NCI-H1105 (cell line): ENCODE measurements around the gene NLRP8.
"Not testable (repeated sequence)": the region's sequence is repeated elsewhere in the genome, so short reads cannot be mapped to it uniquely, and the experiment has no call there.

Experiments
- DNase-seq: peaks from one replicate; lab custom pipeline; 2025; lab: John Stamatoyannopoulos, UW

The NLRP8 gene

GRCh38 chr19:55947532-55947931 lies at the start of gene NLRP8:
Gene NLRP8 (plus strand): TSS chr19:55947832.
- no peak for DNase-seq

GRCh38 chr19:55898911-55899310 lies 48.7 kb upstream of the NLRP8 start:
- no peak for DNase-seq

GRCh38 chr19:55901369-55902079 lies 46.1 kb upstream of the NLRP8 start:
- no peak for DNase-seq

GRCh38 chr19:55902080-55902751 lies 45.4 kb upstream of the NLRP8 start:
- no peak for DNase-seq

- DNase-seq, result no peak
Measured at GRCh38 chr19:55907286-55907685, 40.3 kb upstream of the NLRP8 start.

- no peak for DNase-seq
Measured at GRCh38 chr19:55907746-55908145, 39.9 kb upstream of the NLRP8 start.

GRCh38 chr19:55909801-55910200 lies 37.8 kb upstream of the NLRP8 start:
- DNase-seq, result no peak

GRCh38 chr19:55912916-55913315 lies 34.7 kb upstream of the NLRP8 start:
- no peak for DNase-seq

- DNase-seq, result no peak
Measured at GRCh38 chr19:55913643-55914268, 33.9 kb upstream of the NLRP8 start.

GRCh38 chr19:55923556-55923955 lies 24.1 kb upstream of the NLRP8 start:
- no peak for DNase-seq

GRCh38 chr19:55927991-55928390 lies 19.6 kb upstream of the NLRP8 start:
- no peak for DNase-seq

GRCh38 chr19:55929258-55929657 lies 18.4 kb upstream of the NLRP8 start:
- DNase-seq, result not testable (repeated sequence)

- no peak for DNase-seq
Measured at GRCh38 chr19:55930996-55931515, 16.6 kb upstream of the NLRP8 start.

- no peak for DNase-seq
Measured at GRCh38 chr19:55931936-55932386, 15.7 kb upstream of the NLRP8 start, which contains the start of gene NLRP13. Gene NLRP13 (minus strand): TSS chr19:55932336. CDS start chr19:55932311, 25 bp downstream.

- DNase-seq, result no peak
Measured at GRCh38 chr19:55935206-55935605, 12.4 kb upstream of the NLRP8 start.

- DNase-seq, result no peak
Measured at GRCh38 chr19:55939206-55939605, 8.4 kb upstream of the NLRP8 start.

- no peak for DNase-seq
Measured at GRCh38 chr19:55940306-55940705, 7.3 kb upstream of the NLRP8 start.

- not testable (repeated sequence) for DNase-seq
Measured at GRCh38 chr19:55950566-55950965, 2.9 kb downstream of the NLRP8 start.

- DNase-seq, result no peak
Measured at GRCh38 chr19:55956431-55956830, 8.8 kb downstream of the NLRP8 start.

- DNase-seq, result no peak
Measured at GRCh38 chr19:55958356-55958755, 10.7 kb downstream of the NLRP8 start.

GRCh38 chr19:55959996-55960675 lies 12.5 kb downstream of the NLRP8 start:
- no peak for DNase-seq

GRCh38 chr19:55962186-55962585 lies 14.6 kb downstream of the NLRP8 start:
- DNase-seq, result no peak
